ENCODE data around the gene IRF1. TPM values are rescaled to one million over a fixed set of nuclear protein-coding genes. Genes with fewer than 3 reads are reported as not detected.

Gene IRF1
- total RNA-seq, 4 donors from 2014 or later, result 17.5 to 24.1 (median 20.1) TPM

DNA sequence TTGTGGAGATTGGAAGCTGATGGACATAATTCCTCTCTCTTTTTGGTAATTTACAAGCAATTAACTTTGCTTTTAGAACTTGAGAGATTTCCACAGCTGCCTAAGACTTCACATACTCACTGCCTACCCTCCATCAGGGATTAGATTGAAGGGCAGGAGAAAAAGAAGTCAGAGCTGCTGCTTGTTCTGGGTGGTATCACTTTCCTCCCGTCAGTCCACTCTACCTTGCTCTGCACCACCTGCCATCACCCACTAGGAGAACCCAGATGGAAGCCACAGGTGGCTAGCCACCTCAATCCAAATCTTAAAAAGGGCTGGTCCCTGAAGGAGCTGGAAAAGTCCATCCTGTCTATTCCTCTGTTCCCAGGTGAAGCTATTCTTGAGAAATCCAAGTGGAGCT lies 10.5 kb downstream of the IRF1 start:
- Histone ChIP-seq H3K4me3 (no peak overlapping the region), H3K27ac (no peak overlapping the region), H3K27me3 (no peaks in the 10 kb centered on the region), H3K4me1 (peaks cover 21% of the 10 kb centered on the region), H3K36me3 (peaks cover 28% of the 10 kb centered on the region), H3K9me3 (no peaks in the 10 kb centered on the region)
- DNase-seq (ENCODE audit: low spot score in 2 of 2), result no peak
- WGBS, result 100% methylated on average over 1 of the region's 1 CpG
- no peak for TF ChIP-seq POLR2AphosphoS5 (IDR thresholded peaks at IDR 0.05)
- TF ChIP-seq POLR2A (IDR thresholded peaks at IDR 0.05), result no peak
- no peak for TF ChIP-seq CTCF (IDR thresholded peaks at IDR 0.05)
- TF ChIP-seq EP300 (IDR thresholded peaks at IDR 0.05), result no peak

DNA sequence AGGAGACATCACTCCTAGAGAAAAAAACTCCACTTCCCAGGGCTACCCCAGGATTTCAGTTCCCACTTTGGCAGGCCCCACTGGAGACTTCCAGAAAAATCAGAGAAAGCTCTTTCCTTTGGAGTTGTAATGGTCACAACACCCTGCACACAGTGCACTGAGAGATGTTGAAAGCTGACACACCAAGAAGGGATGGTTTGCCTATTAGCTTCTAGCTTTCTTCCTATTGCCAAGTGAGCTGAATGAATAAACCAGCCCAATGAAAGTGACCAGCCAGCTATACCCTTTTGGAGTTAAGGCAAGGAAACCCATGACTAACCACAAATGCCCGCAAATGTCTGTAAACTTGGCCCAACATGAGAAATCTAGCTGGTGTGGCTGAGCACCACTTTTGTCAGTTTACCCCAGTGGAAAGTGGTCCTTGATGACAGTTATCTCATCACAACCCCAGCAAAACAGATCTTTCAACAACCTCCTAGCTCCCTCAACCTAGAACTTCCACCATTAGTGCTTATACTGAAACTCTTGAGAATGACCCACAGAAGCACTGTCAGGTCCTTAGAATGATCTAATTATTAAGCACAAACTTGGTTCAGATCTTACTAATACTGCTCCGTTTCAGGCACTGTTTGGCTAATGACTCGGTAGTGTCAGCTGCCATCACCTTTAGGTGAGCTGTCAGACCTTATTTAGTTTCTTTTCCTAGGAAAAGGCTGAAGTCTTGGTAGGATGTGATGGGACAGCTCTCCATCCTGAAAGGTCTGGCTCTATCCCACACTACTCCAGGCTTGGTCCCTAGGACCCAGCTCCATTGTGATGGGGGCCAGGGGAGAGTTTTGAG lies 11.2 kb downstream of the IRF1 start:
- no peak overlapping the region for H3K27ac ChIP-seq

DNA sequence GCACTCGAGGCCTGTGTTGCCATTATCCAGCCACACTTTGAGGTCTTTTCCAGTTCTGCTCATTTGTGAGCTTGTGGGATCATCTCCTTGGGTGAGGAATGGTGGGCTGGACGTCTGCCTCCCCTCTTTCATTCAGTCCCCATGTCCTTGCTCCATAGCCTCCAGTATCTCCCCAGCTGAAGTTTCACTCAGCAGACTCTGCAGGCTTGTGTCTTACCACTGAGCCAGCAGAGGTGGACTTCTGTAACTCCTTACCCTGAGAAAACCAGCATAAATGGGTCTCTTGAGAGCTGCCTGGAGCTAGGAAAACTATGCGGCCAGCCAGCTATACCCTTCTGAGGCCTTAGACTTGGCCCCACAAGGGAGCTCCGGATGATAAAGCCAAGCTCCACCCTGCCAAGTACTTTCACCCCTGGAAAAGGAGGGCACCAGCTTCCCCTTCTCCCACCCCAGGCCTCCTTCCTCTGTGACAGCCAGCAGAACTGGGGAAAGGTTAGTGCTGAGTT lies 12.2 kb downstream of the IRF1 start:
- H3K27ac ChIP-seq, result no peak overlapping the region
- H3K27me3 ChIP-seq, result no peaks in the 10 kb centered on the region
- H3K9me3 ChIP-seq, result no peaks in the 10 kb centered on the region
- DNase-seq (ENCODE audit: low spot score in 2 of 2), result no peak
- H3K36me3 ChIP-seq, result peaks cover 12% of the 10 kb centered on the region
- TF ChIP-seq EP300 (IDR thresholded peaks at IDR 0.05), result no peak
- no peak for TF ChIP-seq POLR2A (IDR thresholded peaks at IDR 0.05)
- TF ChIP-seq CTCF (IDR thresholded peaks at IDR 0.05), result no peak
- TF ChIP-seq POLR2AphosphoS5 (IDR thresholded peaks at IDR 0.05), result no peak
- no peak overlapping the region for H3K4me3 ChIP-seq
- 51% methylated on average over 3 of the region's 4 CpGs for WGBS
- H3K4me1 ChIP-seq, result peaks cover 24% of the 10 kb centered on the region

More for the DNA sequence above, 11.2 kb downstream of the IRF1 start:
- DNase-seq (ENCODE audit: low spot score in 2 of 2), result no peak
- Histone ChIP-seq H3K27me3 (no peaks in the 10 kb centered on the region), H3K4me1 (peaks cover 24% of the 10 kb centered on the region), H3K36me3 (peaks cover 21% of the 10 kb centered on the region), H3K9me3 (no peaks in the 10 kb centered on the region), H3K4me3 (no peak overlapping the region)
- no peak for TF ChIP-seq EP300 (IDR thresholded peaks at IDR 0.05)
- WGBS, result 94% methylated on average over 3 of the region's 3 CpGs

GRCh38 chr5:132477784-132478365 lies 12.7 kb downstream of the IRF1 start:
- 85% methylated on average over 5 of the region's 10 CpGs for WGBS
- no peak for DNase-seq (ENCODE audit: low spot score in 2 of 2)
- TF ChIP-seq CTCF (IDR thresholded peaks at IDR 0.05) (no peak), EP300 (IDR thresholded peaks at IDR 0.05) (no peak), POLR2A (IDR thresholded peaks at IDR 0.05) (no peak), POLR2AphosphoS5 (IDR thresholded peaks at IDR 0.05) (no peak)
- Histone ChIP-seq H3K9me3 (no peaks in the 10 kb centered on the region), H3K4me1 (peaks cover 24% of the 10 kb centered on the region), H3K27me3 (no peaks in the 10 kb centered on the region), H3K4me3 (no peak overlapping the region), H3K27ac (no peak overlapping the region), H3K36me3 (peaks cover 6% of the 10 kb centered on the region)

DNA sequence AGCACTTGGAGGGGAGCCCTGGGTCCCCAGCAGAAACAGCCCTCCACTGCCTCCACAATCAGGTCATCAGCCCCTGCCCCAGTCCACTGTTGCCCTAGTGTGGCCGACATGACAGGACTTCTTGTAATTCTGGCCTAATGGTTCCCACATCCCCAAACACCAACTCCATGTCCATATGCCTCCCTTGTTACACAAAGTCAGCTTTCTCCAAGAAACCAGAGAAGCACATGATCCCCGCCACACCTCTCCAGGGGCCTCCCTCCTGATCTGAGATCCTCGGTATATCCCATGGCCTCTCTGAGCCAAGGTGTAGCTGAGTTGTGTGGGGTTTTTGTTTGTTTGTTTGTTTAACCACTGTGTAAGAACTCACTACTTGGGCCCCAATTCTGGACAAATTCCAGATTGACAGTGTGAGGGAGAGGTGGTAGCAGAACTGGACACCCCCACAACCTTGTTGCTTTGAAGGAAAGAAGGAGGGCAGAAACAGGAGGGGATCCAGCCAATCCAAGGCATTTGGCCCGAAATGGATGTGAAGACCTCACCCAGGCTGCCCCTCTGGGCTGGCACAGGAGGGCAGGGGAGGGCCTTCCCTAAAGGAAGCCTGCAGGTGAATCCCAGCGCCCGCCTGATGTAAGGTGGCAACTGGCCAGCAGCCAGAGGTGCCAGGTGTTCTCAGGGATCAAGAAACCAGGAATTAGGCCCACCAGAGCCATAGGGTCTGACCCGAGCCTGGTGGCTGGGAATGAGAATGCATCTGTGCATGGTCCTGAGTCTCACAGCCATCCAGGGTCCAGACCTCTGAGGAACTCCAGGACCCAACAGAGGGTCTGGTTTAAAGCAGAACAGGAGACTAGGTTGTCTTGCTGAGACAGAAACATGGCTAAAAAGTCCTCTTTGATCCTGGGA lies 13.4 kb downstream of the IRF1 start:
- H3K9me3 ChIP-seq, result no peaks in the 10 kb centered on the region
- H3K4me1 ChIP-seq, result peaks cover 24% of the 10 kb centered on the region
- peaks cover 6% of the 10 kb centered on the region for H3K36me3 ChIP-seq
- H3K27me3 ChIP-seq, result no peaks in the 10 kb centered on the region
- peak; percentile 40 to 68 for DNase-seq (ENCODE audit: low spot score in 2 of 2)
- no peak overlapping the region for H3K27ac ChIP-seq
- 79% methylated on average over 6 of the region's 7 CpGs for WGBS
- H3K4me3 ChIP-seq, result no peak overlapping the region
- TF ChIP-seq POLR2A (IDR thresholded peaks at IDR 0.05) (no peak), EP300 (IDR thresholded peaks at IDR 0.05) (no peak)
